Measurements from ENCODE around the gene KCNJ6.

- no peak for TF ChIP-seq CTCF (IDR thresholded peaks at IDR 0.05; ENCODE audit: poor library complexity)
- no peak for TF ChIP-seq EZH2 (IDR thresholded peaks at IDR 0.05; ENCODE audit: borderline replicate concordance)
These were observed 355.9 kb downstream of the KCNJ6 start for GRCh38 chr21:37560385-37560784.

Data from hepatocyte (in vitro differentiated cells).